ENCODE data around the gene ATL1. TPM values are rescaled to one million over a fixed set of nuclear protein-coding genes. Genes with fewer than 3 reads are reported as not detected.
"Not testable (repeated sequence)": the region's sequence is repeated elsewhere in the genome, so short reads cannot be mapped to it uniquely, and the experiment has no call there.

Gene ATL1
- total and polyA plus RNA-seq, 2 of the 13 experiments (the other 11 are each of a cell fraction or from before 2014, with no cell fraction given), result 0.60 to 0.65 TPM

- intact Hi-C loops (cut with micrococcal nuclease; ENCODE audit: unreplicated experiment); H3K9me3 ChIP-seq (ENCODE audit: low read length); H3K4me2 ChIP-seq (ENCODE audit: low read depth, low read length); H3K4me3 ChIP-seq (replicated peaks in 1 of 3; ENCODE audit: insufficient read depth in 1 of 3, low read depth in 2 of 3, low read length in 3 of 3); H3K9ac ChIP-seq (ENCODE audit: insufficient read depth, low read depth, low read length); H3K36me3 ChIP-seq (replicated peaks in 1 of 2; ENCODE audit: control insufficient read depth in 1 of 2, insufficient read depth in 2 of 2, low read length in 2 of 2); BruUV-seq (replicated peaks); CTCF ChIA-PET (ENCODE audit: low intra/inter-chr PET ratio, low total read pairs); ATAC-seq; H3K79me2 ChIP-seq (ENCODE audit: insufficient read depth, low read length); DNase-seq (ENCODE audit: low spot score); POLR2A ChIA-PET; H3K27ac ChIP-seq (ENCODE audit: extremely low read length, insufficient read depth, low read length); H2AFZ ChIP-seq (ENCODE audit: low read length); H3K27me3 ChIP-seq (ENCODE audit: control insufficient read depth in 1 of 2, insufficient read depth in 2 of 2, low read length in 2 of 2); FAIRE-seq; H4K20me1 ChIP-seq (ENCODE audit: insufficient read depth, low read length): not testable (repeated sequence)
- H3K4me1 ChIP-seq (ENCODE audit: insufficient read depth, low read length), result peaks cover 23% of the 10 kb centered on the region
- peak; percentile 79; the same call in 1 of the 2 replicates for TF ChIP-seq ZNF431 (CRISPR knock-in tag; IDR thresholded peaks at IDR 0.05; ENCODE audit: borderline replicate concordance, low read depth)
- in situ Hi-C loops (cut with HindIII; ENCODE audit: extremely low pct_ligation_motif_present, low pct_unique_long_range_greater_than_20kb), result loop anchor here (25.0 kb wide), 1 partner anchor 676 kb away; the partner anchor contains the start of gene NEMF
- WGBS (ENCODE audit: low lambda C conversion rate), result 44% methylated on average over 4 of the region's 4 CpGs
Measured at GRCh38 chr14:50538034-50538433, 21.9 kb upstream of the ATL1 start.

GRCh38 chr14:50539051-50539450, 20.9 kb upstream of the ATL1 start:
- in situ Hi-C loops (cut with HindIII; ENCODE audit: extremely low pct_ligation_motif_present, low pct_unique_long_range_greater_than_20kb) (loop anchor here (25.0 kb wide), 1 partner anchor 677 kb away; the partner anchor contains the start of gene NEMF), intact Hi-C loops (cut with micrococcal nuclease; ENCODE audit: unreplicated experiment) (no loop called here)
- FAIRE-seq (no peak), DNase-seq (ENCODE audit: low spot score) (no peak), ATAC-seq (no peak)
- H3K9ac ChIP-seq (ENCODE audit: insufficient read depth, low read depth, low read length), result no peak overlapping the region
- no peaks in the 10 kb centered on the region for H4K20me1 ChIP-seq (ENCODE audit: insufficient read depth, low read length)
- H3K27me3 ChIP-seq (ENCODE audit: control insufficient read depth in 1 of 2, insufficient read depth in 2 of 2, low read length in 2 of 2), result no peaks in the 10 kb centered on the region
- ChIA-PET POLR2A (no interaction called here), CTCF (ENCODE audit: low intra/inter-chr PET ratio, low total read pairs) (no interaction called here)
- H3K27ac ChIP-seq (ENCODE audit: extremely low read length, insufficient read depth, low read length), result no peak overlapping the region
- H3K79me2 ChIP-seq (ENCODE audit: insufficient read depth, low read length), result no peaks in the 10 kb centered on the region
- H3K4me2 ChIP-seq (ENCODE audit: low read depth, low read length), result no peak overlapping the region
- H2AFZ ChIP-seq (ENCODE audit: low read length), result no peak overlapping the region
- H3K36me3 ChIP-seq (replicated peaks in 1 of 2; ENCODE audit: control insufficient read depth in 1 of 2, insufficient read depth in 2 of 2, low read length in 2 of 2), result no peaks in the 10 kb centered on the region
- H3K4me3 ChIP-seq (replicated peaks in 1 of 3; ENCODE audit: insufficient read depth in 1 of 3, low read depth in 2 of 3, low read length in 3 of 3), result no peak overlapping the region
- H3K9me3 ChIP-seq (ENCODE audit: low read length), result peaks cover 6% of the 10 kb centered on the region; the same call in 1 of the 2 replicates
- no peak for TF ChIP-seq ZNF75D (CRISPR knock-in tag; IDR thresholded peaks at IDR 0.05; ENCODE audit: borderline replicate concordance)
- TF ChIP-seq LCORL (IDR thresholded peaks at IDR 0.05), result no peak
- TF ChIP-seq LCORL (CRISPR knock-in tag; IDR thresholded peaks at IDR 0.05), result no peak
- no peak for TF ChIP-seq ZBTB7A (CRISPR knock-in tag; IDR thresholded peaks at IDR 0.05)
- TF ChIP-seq MLX (CRISPR knock-in tag; IDR thresholded peaks at IDR 0.05), result no peak
- no peak for TF ChIP-seq MAFG (CRISPR knock-in tag; IDR thresholded peaks at IDR 0.05)
- TF ChIP-seq ZNF761 (CRISPR knock-in tag; conservative IDR thresholded peaks at IDR 0.05), result no peak
- no peak for TF ChIP-seq KLF12 (CRISPR knock-in tag; IDR thresholded peaks at IDR 0.05; ENCODE audit: borderline replicate concordance)
- TF ChIP-seq TFDP2 (CRISPR knock-in tag; IDR thresholded peaks at IDR 0.05), result no peak
- TF ChIP-seq HNF4A (CRISPR knock-in tag; IDR thresholded peaks at IDR 0.05), result no peak
- TF ChIP-seq ZNF563 (CRISPR knock-in tag; IDR thresholded peaks at IDR 0.05), result no peak
- no peak for TF ChIP-seq CREB1 (IDR thresholded peaks at IDR 0.05)
- TF ChIP-seq CREB1 (CRISPR knock-in tag; IDR thresholded peaks at IDR 0.05), result no peak
- TF ChIP-seq ZNF275 (CRISPR knock-in tag; IDR thresholded peaks at IDR 0.05; ENCODE audit: borderline replicate concordance), result no peak
- BruUV-seq (replicated peaks), result no TSS peak
- peaks cover 23% of the 10 kb centered on the region for H3K4me1 ChIP-seq (ENCODE audit: insufficient read depth, low read length)

All from HepG2 (cell line).